NCI-H1930 (cell line): ENCODE data around the gene HRH1.
"Not testable (repeated sequence)": the region's sequence is repeated elsewhere in the genome, so short reads cannot be mapped to it uniquely, and the experiment has no call there.

Source experiments
- DNase-seq, 2 experiments: peaks; one replicate each; lab custom pipeline; 2025; lab: John Stamatoyannopoulos, UW

Gene HRH1

DNA sequence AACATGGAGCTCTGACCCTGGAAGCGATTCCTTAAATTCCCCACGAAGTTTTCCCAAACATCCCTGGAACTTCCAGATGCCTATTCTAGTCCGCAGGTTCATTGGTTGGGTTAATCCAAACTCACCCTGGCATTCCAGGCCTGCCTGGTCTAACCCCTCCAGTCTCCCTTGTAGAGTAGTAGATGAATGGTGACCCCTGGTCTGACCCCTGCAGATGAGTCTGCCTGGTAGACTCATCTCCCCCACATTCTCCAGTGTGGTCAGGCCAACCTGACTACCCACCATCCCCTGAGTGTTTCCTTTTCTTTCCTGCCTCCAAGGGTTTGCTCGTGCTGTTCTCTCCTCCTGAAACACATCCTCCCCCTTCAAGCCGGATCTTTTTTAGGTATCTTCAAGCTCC lies 10.8 kb upstream of the HRH1 start:
- no peak for DNase-seq

DNA sequence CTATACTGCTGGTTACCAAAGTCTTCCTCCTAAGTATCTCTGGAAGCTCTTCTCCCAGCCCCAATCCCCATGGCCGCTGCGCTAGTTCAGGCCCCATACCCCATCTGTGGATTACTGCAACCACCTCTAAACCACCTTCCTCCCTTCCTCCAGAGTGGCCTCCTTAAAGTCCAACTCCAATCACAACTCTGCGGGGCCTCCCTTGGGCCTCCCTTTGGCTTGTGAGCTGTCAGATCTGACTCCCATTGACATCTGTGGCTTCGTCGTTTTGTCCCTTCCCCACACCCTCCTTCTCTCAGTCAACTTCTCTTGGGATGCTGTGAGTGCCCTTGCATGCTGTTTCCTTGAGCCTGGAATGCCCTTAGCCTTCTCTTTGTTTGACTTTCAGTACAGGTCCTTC lies 9.3 kb upstream of the HRH1 start:
- no peak for DNase-seq

DNA sequence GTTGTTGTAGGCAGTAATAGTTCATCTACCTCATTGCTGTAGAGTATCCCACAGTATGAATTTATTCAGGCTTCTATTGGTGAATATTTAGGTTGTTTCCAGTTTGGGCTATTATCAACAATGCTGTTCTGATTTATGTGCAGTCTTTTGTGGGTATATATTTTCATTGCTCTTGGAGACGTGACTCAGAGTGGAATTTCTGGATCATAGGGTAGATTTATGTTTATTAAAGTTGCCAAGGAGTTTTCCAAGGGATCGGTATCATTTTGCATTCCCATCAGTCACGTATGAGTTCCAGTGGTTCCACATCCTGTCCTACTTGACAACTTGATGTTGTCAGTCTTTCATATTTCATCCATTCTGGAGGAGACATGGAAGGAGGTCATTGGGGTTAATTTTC lies 8.4 kb upstream of the HRH1 start:
- no peak for DNase-seq

DNA sequence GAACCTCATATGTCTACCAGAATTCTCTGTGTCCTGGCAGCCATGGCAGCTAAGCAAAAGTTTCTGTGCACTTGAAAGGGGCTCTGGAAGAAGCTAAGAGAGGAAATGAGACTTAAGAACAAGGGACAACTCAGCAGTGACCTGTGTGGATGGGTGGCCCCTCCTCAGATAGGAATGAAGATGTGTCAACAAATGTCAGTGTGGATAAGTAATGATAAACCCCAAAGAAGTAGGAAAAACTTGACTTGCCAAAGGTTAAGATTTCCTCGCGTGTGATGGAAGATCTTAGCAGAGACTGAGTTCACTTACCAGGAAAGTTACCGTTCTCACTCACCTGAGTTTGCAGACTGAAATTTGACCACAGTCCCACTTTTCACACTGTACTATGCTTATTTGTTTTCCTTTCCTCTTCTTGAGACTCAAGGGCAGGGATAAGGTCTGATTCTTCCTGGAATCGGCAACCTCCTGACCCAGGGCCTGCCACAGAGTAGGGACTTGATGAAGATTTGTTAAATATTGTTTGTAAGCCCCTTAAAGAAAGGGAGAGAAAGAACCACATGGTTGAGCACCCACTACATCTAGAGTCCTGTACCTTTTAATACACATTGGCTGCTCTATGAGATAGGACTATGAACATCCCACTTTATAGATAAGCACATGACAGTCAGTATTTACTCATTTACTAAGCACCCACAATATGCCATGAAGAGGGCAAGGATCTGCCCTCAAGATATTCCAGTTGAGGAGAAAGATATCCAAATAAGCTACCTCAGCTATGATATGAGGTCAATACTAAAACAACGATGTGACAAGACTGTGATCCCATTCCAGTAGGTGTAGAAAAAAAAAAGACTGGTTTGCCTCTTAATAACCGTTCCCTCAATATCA lies 7.3 kb upstream of the HRH1 start:
- DNase-seq, result no peak

DNA sequence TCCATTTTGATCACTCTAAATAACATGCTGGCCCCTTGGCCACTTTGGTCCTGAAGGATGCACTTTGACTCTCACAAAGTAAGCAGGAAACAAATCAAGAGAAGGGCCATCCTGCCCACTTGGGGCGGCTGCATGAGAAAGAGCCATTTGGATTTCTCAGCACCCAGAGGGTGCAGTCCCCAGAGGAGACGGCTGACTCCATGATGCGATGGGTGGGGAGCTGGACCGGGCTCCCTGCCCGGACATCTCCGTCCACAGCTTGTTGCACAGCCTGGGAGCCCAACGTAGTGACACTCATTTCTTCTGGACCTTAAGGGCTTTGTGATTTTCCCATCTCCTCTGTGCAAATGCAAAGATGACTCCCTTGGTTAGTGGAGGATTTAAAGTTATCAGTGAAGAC lies 4.0 kb upstream of the HRH1 start:
- no peak for DNase-seq

DNA sequence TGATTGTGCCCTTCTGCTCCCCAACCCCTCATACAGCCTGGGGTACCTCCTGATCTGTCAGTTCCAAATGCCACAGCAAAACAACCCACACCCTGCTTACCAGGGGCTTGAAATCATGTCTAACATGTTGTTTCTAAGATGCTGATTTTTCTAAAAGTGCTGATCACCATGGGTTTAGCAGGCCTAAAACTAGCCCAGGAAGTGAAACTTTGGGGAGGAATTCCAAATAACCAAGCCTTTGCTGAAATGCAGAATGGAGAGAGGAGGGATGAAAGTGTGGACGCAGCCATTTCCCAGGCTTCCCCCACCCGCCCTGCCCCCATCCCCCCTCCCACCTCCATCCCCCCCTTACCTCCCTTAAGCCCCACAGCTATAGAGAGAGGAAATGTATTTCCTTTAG lies 2.0 kb upstream of the HRH1 start:
- no peak for DNase-seq

DNA sequence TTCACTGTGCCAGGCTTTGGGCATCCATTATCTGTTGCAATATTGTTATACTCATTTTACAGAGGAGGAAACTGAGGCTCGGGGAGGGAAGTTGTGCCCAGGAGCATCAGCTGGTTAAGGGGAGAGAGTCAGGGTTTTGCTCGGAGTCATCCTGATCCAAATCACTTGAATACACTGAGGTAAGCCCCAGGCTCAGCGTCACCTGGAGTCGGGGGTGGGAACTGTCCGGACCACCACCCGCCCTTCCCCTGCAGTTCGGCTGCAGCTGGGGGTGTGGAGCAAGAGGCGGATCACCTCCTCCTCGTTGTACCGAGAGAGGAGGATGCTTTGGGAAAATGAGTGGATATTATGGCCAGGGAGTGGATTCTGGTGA lies 646 bp downstream of the HRH1 start:
- DNase-seq, result no peak

DNA sequence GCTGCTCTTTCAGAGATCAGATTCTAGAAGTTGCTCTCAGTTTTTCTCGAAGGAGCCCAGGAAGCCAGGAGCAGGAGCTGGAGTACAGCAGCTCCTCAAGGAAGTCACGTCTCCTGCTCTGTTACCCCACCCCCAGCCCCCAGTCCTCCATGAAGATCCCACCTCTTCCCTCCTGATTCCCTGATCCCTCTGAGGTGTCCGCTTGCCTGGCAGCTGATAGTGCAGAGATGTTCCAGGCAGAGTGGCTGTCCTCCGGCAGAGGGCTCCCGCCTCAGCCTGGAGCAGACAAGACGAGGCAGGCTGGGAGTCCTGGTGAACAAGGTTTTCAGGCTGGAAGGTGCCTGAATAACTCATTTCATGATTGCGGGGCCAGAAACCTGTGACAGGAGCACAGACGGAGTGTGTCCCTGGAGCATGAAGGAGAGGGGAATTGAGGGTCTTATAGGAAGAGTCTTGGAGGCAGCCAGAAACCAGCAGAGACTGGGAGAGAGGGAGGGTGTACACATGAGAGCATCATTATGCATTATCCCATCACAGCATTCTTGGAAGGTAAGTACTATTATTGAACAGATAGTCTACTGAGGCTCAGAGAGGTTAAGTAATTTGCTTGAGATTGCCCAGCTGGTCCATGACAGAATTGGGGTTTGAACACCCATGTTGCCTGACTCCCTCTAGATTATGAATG lies 1.2 kb downstream of the HRH1 start:
- DNase-seq, result peak in 1 of 2 experiments; percentile 30

DNA sequence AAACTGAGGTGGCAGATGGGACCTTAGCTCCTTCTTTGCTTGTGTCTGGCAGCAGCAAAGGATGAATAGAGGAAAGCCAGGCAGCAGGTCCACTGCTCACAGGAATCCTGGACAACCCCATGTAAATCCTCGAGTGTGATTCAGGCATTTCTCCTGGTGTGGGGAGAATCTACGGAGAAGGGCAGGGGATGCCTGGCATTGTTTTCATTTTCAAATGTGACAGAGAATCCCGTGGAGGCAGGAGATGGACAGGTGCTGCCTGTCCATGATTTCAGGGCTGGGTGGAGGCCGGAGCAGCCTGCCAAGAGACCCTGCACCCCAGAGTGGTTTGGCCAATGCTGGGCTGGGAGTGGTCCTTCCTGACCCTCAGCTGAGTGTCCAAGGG lies 1.7 kb downstream of the HRH1 start:
- no peak for DNase-seq

DNA sequence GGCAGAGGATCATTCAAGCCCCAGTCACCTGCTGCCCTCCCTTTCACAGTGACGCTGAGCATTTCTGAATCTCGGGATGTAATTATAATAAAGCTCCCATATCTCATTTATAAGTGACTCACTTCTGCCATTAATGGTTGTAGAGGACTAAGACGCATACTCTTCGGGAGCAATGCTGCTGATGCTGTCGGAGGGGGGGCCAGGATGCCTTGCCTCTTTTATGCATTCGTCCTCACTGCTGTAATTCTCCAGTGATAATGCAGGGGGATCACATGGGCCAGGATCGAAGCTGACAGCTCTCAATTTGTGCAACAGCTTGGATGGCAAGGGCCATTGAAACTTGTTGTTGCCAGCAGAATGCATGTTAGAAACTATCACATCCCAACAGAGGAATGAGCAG lies 3.1 kb downstream of the HRH1 start:
- no peak for DNase-seq

DNA sequence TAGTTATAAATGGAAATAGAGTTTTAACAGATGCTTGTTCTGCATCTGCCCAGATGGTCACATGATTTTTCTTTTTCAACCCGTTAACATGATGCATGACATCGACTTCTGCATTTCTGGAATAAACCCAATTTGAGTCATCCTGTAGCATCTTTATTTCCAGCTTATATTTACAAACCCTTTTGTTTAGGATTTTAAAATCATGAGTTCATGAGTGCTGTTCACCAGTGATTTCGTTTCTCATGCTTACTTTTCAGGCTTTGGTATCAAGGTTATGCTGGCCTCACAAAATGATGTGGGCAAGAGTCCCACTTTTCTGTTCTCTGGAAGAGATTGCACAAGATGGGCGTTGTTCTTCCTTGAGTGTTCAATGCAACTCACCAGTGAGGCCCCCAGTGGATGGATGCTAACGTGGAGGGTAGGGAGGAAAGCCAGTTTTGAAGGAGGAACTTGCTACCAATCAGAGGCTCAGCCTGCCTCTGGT lies 5.2 kb downstream of the HRH1 start:
- DNase-seq, result no peak

DNA sequence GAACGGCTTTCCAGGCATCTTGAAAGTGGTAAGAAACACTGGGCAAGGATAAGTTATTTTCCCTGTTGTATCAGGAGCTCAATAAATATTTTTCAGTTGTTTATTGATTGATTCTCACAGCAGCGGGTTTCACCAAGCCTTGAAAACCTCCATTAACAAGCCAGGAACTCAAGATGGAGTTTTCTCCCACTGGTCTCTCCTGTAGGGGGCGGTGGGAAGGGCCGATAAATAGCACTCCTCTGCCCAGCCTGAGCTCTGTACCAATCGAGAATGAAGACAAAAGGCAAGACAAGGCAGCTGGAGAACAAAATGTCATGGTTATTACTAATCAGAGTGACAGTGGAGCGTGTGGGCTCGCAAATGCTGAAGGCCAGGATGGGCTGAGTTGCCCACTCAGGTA lies 7.4 kb downstream of the HRH1 start:
- no peak for DNase-seq

DNA sequence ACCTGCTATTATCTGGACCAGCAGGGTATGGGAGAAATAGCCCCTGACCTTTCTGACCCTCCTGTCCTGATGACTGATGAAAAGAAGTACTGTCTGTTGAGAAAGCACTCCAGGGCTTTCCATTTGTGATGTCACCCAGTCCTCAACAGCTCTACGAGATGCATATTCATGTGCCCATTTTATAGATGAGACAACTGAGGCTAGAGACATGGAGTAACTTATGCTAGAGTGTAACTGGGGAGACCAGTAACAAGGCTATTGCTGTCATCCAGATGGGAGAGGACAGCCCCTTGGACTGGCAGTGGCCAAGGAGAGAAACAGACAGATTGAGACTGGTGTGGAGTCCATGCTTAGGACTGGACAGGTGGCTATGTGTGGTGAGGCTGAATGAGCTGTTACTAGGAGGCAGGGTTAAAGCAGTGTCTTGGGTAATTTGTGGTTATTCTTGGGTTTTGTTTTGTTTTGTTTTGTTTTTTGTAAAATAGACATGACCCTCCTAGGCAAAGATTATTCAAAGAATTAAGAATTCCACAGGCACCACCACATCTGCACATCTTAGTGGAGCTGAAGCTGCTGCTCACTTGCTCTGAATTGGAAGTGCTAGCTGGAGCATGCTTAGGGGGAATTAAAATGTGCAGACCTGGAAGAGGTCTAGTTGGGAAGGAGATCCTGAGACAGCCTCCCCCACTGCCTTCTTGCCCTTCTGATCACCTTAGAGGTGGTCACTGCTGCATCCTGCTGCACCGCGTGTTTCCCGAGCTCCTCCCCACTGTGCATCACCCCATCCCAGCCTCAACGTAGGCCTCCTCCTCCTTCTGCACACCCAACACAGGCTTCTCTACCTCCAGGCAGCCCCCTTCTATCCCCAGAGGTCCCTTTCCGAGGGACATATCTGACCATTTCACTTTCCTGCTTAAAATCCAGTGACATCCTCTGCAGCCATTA lies 8.4 kb downstream of the HRH1 start:
- DNase-seq, result no peak

DNA sequence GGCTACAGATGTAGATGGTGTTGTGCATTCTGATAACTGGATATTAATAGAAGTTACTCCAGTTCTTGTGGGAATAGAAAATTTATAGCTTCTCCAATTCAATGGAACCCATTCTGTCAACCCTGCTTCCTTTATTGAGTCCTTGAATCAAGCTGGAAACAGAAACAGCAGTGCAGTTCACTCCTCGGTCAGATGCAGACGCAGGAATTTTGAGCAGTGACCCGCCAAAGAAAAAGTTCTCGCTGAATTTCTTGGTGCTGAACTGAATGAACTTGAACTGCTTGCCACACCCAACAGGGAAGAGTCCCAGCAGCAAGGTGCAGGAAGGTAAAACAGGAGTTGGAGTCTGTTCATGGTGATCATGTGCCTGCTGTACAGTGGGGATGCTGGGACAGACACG lies 10.3 kb downstream of the HRH1 start:
- DNase-seq, result no peak

DNA sequence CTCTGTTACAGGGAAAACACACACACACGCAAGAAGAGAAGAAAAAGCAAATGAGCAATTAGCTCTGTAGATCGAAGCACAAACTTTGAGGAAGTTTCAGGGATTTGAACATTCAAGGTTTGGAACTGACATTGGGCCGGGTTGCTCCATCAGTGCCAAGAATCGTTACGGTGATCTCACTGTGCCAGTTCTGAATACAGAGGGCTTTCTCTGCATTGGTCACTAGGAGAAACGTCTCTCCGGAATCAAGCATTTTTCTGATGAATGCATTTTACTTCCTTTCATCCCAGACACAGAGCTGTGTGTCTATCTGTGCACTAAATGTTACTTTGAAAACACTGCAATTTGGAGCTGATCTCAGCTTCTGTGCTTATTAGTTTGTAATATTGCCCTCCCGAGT lies 11.2 kb downstream of the HRH1 start:
- no peak for DNase-seq

DNA sequence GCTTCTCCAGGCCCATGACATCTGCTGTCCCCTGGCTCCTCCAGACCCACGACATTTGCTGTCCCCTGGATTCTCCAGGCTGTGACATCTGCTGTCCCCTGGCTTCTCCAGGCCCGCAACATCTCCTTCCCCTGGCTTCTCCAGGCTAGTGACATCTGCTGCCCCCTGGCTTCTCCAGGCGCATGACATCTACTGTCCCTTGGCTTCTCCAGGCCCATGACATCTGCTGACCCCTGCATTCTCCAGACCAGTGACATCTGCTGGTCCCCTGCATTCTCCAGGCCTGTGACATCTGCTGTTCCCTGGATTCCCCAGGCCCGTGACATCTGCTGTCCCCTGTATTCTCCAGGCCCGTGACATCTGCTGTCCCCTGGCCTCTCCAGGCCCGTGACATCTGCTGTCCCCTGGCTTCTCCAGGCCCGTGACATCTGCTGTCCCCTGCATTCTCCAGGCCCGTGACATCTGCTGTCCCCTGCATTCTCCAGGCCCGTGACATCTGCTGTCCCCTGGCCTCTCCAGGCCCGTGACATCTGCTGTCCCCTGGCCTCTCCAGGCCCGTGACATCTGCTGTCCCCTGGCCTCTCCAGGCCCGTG lies 12.6 kb downstream of the HRH1 start:
- DNase-seq, result not testable (repeated sequence)

DNA sequence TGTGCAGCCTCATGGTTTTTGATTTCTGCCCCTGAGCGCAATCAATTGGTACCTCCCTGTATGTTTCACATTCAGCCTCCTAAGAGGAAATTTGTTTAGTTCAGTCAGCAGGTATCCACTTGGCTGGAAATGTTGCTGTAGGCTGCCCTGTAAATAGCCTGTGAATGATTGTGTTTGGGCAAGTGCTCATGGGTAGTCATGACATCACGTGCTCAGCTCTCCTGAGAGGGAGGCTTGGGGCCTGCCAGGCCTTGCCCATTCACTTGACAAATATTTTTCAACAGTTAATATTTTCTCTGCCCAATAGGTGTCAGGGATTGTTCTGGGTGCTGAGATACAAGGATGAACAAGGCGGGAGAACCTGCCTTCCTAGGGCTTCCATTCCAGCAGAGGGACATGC lies 13.3 kb downstream of the HRH1 start:
- DNase-seq, result no peak

DNA sequence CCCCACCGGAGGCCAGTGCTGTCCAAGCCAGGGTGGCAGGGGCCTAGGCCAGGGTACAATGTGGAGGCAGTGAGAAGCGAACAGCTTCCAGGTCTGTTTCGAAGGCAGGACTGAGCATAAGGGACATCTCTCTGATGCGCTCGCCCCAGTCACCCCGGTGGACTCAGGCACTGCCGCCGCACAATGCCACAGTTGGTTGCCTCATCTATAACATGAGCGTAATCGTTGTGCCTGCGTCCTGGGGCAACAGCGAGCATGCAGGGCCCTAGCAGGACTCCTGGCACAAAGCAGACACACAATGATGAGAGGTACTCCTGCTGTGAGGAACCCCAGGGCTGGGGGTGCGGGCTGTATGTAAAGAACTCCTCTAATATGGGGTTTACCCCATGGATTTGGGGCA lies 14.1 kb downstream of the HRH1 start:
- no peak for DNase-seq

DNA sequence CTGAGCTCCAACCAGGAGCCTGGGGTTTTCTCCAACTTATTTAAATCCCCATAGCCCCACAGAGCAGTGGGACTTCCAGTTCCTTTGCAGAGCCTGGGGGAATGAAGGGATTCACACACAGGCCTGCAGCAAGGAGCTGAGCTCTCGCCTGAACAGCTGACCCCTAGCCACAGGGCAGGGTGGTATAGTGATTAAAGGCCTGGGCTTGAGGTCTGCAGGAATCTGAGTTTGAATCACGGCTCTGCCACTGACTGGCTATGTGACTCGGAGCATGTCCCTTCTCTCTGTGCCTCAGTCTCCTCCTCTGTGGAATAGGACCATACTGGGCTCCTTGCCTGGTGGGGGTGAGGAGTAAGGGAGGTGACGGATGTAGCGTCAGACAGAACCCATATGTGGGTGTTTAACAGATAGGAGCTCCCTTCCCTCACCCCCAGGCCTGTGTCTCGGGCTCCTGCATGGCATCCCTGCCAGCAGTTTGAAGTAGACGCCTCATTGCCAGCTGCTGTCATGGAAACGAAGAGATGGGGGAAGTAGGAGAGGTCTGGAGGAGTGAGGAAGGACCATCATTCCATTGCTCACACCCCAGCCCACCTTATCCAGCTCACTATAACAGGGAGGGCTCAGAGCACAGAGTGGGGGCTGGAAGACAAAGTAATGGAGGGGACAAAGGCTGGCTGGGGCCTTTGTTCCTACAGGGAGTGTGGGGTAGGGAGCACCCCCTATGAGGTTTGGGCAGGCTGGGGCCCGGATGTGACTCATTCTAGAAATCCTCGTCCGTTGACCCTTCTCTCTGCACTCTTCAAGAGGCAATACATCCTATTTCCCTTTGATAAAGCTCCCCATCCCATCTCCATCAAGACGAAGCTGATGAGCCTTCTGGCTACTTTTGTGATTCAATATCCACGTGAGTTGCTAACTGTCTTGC lies 14.8 kb downstream of the HRH1 start:
- no peak for DNase-seq

DNA sequence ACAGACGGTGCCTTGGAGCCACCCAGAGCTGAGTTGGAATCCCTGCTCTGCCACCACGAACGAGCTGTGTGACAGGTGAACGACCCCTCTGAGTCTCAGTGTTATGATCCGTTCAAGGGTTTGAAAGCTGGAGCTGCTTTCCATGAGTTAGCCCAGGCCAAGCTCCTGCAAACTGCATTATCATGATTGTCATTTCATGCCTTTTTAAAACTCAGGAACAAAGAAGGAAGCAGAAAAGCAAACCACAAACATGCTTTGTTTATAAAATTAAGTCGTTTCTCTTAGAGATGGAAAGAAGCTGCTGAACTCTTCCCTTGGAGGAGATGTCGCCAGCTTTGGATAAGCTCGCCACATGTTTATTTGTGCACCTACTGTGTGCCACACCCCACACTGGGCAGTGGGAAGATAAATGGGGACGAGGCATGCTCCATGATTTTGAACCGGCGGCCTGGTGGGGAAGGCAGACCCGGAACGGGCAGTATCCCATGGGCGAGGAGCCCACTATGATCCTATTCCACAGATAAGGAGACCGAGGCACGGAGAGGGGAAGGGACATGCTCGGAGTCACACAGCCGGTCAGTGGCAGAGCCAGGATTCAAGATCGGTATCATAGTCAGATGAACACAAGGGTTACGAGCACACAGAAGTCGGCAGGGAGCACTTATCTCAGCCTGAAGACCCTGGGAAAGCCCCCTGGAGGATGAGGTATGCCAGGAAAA lies 15.9 kb downstream of the HRH1 start:
- DNase-seq, result no peak
